Measurements from ENCODE around the gene SNX15.
"Not testable (repeated sequence)": the region's sequence is repeated elsewhere in the genome, so short reads cannot be mapped to it uniquely, and the experiment has no call there.

The SNX15 gene

GRCh38 chr11:65027213-65028067 lies at the start of gene SNX15:
TSS of gene SNX15 (plus strand) at chr11:65027439. CDS start at chr11:65027538, 99 bp downstream.
- Mint-ChIP-seq H3K27ac (ENCODE audit: low read depth) (peak within 1 kb of the TSS; percentile 23), H3K36me3 (ENCODE audit: insufficient read depth) (peaks cover 10% of the 10 kb centered on the region), H3K4me3 (peak within 1 kb of the TSS; percentile 48), H3K9me3 (no peaks in the 10 kb centered on the region), H3K27me3 (no peaks in the 10 kb centered on the region), H3K4me1 (peaks cover 14% of the 10 kb centered on the region)
- DNase-seq (ENCODE audit: low spot score in 2 of 2), result peak; percentile 66 to 87
- peak; percentile 90 for ATAC-seq (replicated peaks; ENCODE audit: extremely low read depth, poor library complexity, severe bottlenecking)

GRCh38 chr11:64983339-64983738 lies 43.9 kb upstream of the SNX15 start:
- not testable (repeated sequence) for H3K36me3 Mint-ChIP-seq (ENCODE audit: insufficient read depth); H3K4me1 Mint-ChIP-seq; DNase-seq (ENCODE audit: low spot score in 2 of 2); H3K4me3 Mint-ChIP-seq; H3K9me3 Mint-ChIP-seq; ATAC-seq (replicated peaks; ENCODE audit: extremely low read depth, poor library complexity, severe bottlenecking); H3K27ac Mint-ChIP-seq (ENCODE audit: low read depth)
- H3K27me3 Mint-ChIP-seq, result peaks cover 42% of the 10 kb centered on the region

GRCh38 chr11:64987998-64988854 lies 39.0 kb upstream of the SNX15 start:
- Mint-ChIP-seq H3K9me3 (no peaks in the 10 kb centered on the region), H3K4me3 (no peak overlapping the region), H3K27ac (ENCODE audit: low read depth) (no peak overlapping the region), H3K27me3 (peaks cover 55% of the 10 kb centered on the region), H3K4me1 (peaks cover 12% of the 10 kb centered on the region), H3K36me3 (ENCODE audit: insufficient read depth) (peaks cover 2% of the 10 kb centered on the region)
- ATAC-seq (replicated peaks; ENCODE audit: extremely low read depth, poor library complexity, severe bottlenecking), result no peak
- no peak for DNase-seq (ENCODE audit: low spot score in 2 of 2)

- Mint-ChIP-seq H3K4me3 (no peak overlapping the region), H3K36me3 (ENCODE audit: insufficient read depth) (peaks cover 2% of the 10 kb centered on the region), H3K27ac (ENCODE audit: low read depth) (no peak overlapping the region), H3K27me3 (peaks cover 52% of the 10 kb centered on the region), H3K4me1 (peaks cover 12% of the 10 kb centered on the region), H3K9me3 (no peaks in the 10 kb centered on the region)
- ATAC-seq (replicated peaks; ENCODE audit: extremely low read depth, poor library complexity, severe bottlenecking) (no peak), DNase-seq (ENCODE audit: low spot score in 2 of 2) (no peak)
Observed at GRCh38 chr11:64989416-64989815, 37.8 kb upstream of the SNX15 start.

- H3K36me3 Mint-ChIP-seq (ENCODE audit: insufficient read depth), result peaks cover 2% of the 10 kb centered on the region
- peaks cover 7% of the 10 kb centered on the region for H3K4me1 Mint-ChIP-seq
- no peak for ATAC-seq (replicated peaks; ENCODE audit: extremely low read depth, poor library complexity, severe bottlenecking)
- no peak overlapping the region for H3K4me3 Mint-ChIP-seq
- DNase-seq (ENCODE audit: low spot score in 2 of 2), result no peak
- no peaks in the 10 kb centered on the region for H3K9me3 Mint-ChIP-seq
- no peak overlapping the region for H3K27ac Mint-ChIP-seq (ENCODE audit: low read depth)
- peaks cover 43% of the 10 kb centered on the region for H3K27me3 Mint-ChIP-seq
Observed at GRCh38 chr11:64990222-64990923, 36.9 kb upstream of the SNX15 start.

GRCh38 chr11:64994318-64994717 lies 32.9 kb upstream of the SNX15 start:
- Mint-ChIP-seq H3K27ac (ENCODE audit: low read depth) (no peak overlapping the region), H3K4me3 (no peak overlapping the region), H3K9me3 (no peaks in the 10 kb centered on the region), H3K4me1 (peaks cover 18% of the 10 kb centered on the region), H3K36me3 (ENCODE audit: insufficient read depth) (no peaks in the 10 kb centered on the region), H3K27me3 (peaks cover 40% of the 10 kb centered on the region)
- DNase-seq (ENCODE audit: low spot score in 2 of 2) (no peak), ATAC-seq (replicated peaks; ENCODE audit: extremely low read depth, poor library complexity, severe bottlenecking) (no peak)

GRCh38 chr11:64996327-64996709 lies 30.9 kb upstream of the SNX15 start:
- ATAC-seq (replicated peaks; ENCODE audit: extremely low read depth, poor library complexity, severe bottlenecking) (no peak), DNase-seq (ENCODE audit: low spot score in 2 of 2) (no peak)
- no peaks in the 10 kb centered on the region for H3K36me3 Mint-ChIP-seq (ENCODE audit: insufficient read depth)
- H3K27me3 Mint-ChIP-seq, result peaks cover 26% of the 10 kb centered on the region
- H3K4me1 Mint-ChIP-seq, result peaks cover 12% of the 10 kb centered on the region
- H3K27ac Mint-ChIP-seq (ENCODE audit: low read depth), result no peak overlapping the region
- peak overlapping the region; percentile 29 for H3K4me3 Mint-ChIP-seq
- H3K9me3 Mint-ChIP-seq, result no peaks in the 10 kb centered on the region

- no peaks in the 10 kb centered on the region for H3K36me3 Mint-ChIP-seq (ENCODE audit: insufficient read depth)
- H3K27ac Mint-ChIP-seq (ENCODE audit: low read depth), result no peak within 1 kb of the TSS
- ATAC-seq (replicated peaks; ENCODE audit: extremely low read depth, poor library complexity, severe bottlenecking) (no peak), DNase-seq (ENCODE audit: low spot score in 2 of 2) (no peak)
- H3K4me3 Mint-ChIP-seq, result peak within 1 kb of the TSS; percentile 29
- no peaks in the 10 kb centered on the region for H3K9me3 Mint-ChIP-seq
- peaks cover 21% of the 10 kb centered on the region for H3K27me3 Mint-ChIP-seq
- H3K4me1 Mint-ChIP-seq, result peaks cover 12% of the 10 kb centered on the region
Observed at GRCh38 chr11:64996710-64997380, 30.4 kb upstream of the SNX15 start, which contains the start of gene BATF2. TSS of gene BATF2 (minus strand) at chr11:64996971. CDS start at chr11:64996914, 57 bp downstream.

GRCh38 chr11:64998141-64998540 lies 29.1 kb upstream of the SNX15 start:
- peaks cover 11% of the 10 kb centered on the region for H3K27me3 Mint-ChIP-seq
- no peak overlapping the region for H3K4me3 Mint-ChIP-seq
- ATAC-seq (replicated peaks; ENCODE audit: extremely low read depth, poor library complexity, severe bottlenecking) (no peak), DNase-seq (ENCODE audit: low spot score in 2 of 2) (no peak)
- peak overlapping the region; percentile 35 for H3K27ac Mint-ChIP-seq (ENCODE audit: low read depth)
- peaks cover 12% of the 10 kb centered on the region for H3K4me1 Mint-ChIP-seq
- H3K9me3 Mint-ChIP-seq, result no peaks in the 10 kb centered on the region
- H3K36me3 Mint-ChIP-seq (ENCODE audit: insufficient read depth), result no peaks in the 10 kb centered on the region

- no peak overlapping the region for H3K4me3 Mint-ChIP-seq
- H3K27ac Mint-ChIP-seq (ENCODE audit: low read depth), result peak overlapping the region; percentile 35
- H3K36me3 Mint-ChIP-seq (ENCODE audit: insufficient read depth), result no peaks in the 10 kb centered on the region
- peaks cover 11% of the 10 kb centered on the region for H3K27me3 Mint-ChIP-seq
- DNase-seq (ENCODE audit: low spot score in 2 of 2), result no peak
- H3K9me3 Mint-ChIP-seq, result no peaks in the 10 kb centered on the region
- ATAC-seq (replicated peaks; ENCODE audit: extremely low read depth, poor library complexity, severe bottlenecking), result no peak
- H3K4me1 Mint-ChIP-seq, result peaks cover 12% of the 10 kb centered on the region
Observed at GRCh38 chr11:64998690-64999431, 28.4 kb upstream of the SNX15 start.

GRCh38 chr11:64999478-64999877 lies 27.8 kb upstream of the SNX15 start:
- Mint-ChIP-seq H3K27me3 (peaks cover 12% of the 10 kb centered on the region), H3K27ac (ENCODE audit: low read depth) (no peak overlapping the region), H3K9me3 (no peaks in the 10 kb centered on the region), H3K4me3 (no peak overlapping the region), H3K4me1 (peaks cover 12% of the 10 kb centered on the region), H3K36me3 (ENCODE audit: insufficient read depth) (no peaks in the 10 kb centered on the region)
- DNase-seq (ENCODE audit: low spot score in 2 of 2), result no peak
- no peak for ATAC-seq (replicated peaks; ENCODE audit: extremely low read depth, poor library complexity, severe bottlenecking)

Data from central memory CD8-positive, alpha-beta T cell (primary cell).